NCI-H1417 (cell line): ENCODE measurements around the gene CLNK.

Experiments
- DNase-seq, 3 experiments: peaks; one replicate each; lab custom pipeline; 2025; lab: John Stamatoyannopoulos, UW

The CLNK gene

GRCh38 chr4:10684631-10685030, at the start of gene CLNK:
Gene CLNK, minus strand, starts transcription at chr4:10684768. Its CDS starts 16,899 bp downstream, at chr4:10667869.
- no peak for DNase-seq

GRCh38 chr4:10733481-10734062, 49.0 kb upstream of the CLNK start:
- no peak for DNase-seq

- DNase-seq, result no peak
Observed at GRCh38 chr4:10732914-10733415, 48.4 kb upstream of the CLNK start.

DNA sequence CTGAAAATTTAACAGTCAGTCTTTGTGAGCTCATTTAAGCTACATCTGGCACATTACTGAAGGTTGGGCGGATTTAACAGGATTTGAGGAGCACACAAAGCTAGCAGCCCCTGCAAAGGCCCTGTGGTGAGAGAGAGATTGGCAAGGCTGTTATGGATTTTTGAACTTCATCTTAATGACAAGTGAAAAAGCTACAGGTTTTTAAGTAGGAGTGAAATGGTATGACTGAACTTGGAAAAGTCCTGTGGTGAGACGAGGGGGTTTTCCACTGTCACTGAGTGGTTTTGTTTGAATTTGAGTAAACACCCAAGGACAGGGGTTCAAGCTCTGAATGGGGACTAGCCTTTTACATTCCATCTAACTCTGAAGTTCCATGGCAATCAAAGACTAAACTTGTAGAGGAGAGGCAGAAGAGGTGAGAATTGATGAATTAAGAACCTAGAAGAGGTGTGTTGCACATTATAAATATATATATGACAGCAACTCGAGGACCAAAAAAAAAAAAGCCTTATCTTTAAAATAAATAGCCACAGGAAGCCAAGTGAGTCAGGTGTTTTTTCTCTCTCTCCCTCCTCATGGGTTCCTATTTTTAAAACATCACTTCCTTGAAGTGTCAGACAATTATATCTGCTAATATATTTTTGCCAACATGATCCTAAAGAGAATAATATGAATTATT, 47.8 kb upstream of the CLNK start:
- DNase-seq, result no peak

DNA sequence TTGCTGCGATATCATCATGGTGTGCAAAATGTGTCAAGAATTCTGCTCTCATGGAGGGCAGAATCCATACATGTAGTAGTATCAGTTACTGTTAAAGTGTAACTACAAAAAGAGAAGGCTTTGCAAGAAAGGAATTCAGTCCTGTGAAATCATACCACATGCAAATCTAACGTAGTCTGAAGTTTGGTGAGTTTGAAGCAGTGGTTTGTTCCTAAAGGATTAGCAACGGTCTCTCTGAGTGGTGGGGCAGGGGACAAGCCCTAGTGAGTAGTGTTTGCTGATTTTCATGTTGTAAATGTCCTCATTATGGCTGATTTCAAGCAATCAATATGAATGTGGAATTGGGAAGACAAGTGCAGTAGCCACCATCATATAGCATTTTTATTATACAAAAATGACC, 47.1 kb upstream of the CLNK start:
- no peak for DNase-seq

DNA sequence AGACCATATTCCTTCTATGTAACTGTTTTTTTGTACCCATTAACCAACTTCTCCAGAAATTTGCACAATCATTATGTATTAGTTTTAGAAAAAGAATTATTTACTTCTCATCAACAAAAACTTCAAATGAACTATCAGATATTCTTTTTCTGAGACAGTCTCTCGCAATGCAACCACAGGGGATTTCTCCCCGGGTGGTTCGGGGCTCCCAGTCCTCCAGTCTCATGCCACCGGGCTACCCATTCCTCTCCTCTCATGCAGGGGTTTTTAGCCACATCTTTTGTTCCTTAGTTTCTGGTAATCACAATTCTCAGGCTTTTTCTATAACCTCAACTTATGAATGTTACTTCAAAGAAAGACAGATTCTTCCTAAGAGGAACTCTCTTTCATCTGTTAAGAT, 46.6 kb upstream of the CLNK start:
- DNase-seq, result no peak

GRCh38 chr4:10730590-10730989, 46.0 kb upstream of the CLNK start:
- DNase-seq, result no peak

DNA sequence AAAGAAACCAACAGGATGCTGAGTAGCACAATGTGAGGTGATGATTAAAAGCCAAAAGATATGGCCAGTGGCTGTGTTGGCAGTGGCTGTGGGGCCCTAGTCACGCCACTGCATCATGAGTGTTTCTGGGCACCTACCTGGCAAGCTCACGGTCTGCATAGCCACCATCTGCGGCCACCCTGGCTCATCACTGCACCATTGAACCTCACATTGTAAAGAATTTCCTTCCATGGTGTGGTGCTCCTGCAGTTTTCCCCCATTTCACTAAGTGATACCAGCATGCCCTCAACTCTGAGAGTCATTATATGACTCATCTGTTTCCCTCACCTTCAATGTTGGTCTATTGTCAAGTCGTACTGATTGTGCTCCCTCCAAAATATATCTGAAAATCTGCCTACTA, 45.5 kb upstream of the CLNK start:
- DNase-seq, result no peak

DNA sequence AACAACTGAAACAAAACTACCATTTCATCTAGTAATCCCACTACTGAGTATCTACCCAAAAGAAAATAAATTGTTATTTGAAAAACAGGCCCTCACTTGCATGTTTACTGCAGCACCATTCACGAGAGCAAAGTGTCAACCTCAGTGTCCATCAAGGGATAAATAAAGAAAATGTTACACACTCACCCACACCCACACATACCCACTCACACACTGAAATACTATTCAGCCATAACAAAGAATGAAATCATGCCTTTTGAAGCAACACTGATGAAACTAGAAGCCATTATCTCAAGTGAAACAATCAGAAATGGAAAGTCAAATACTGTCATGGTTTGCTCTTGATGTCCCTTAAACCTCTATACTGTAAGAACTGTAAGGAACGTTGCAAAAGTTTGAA, 44.8 kb upstream of the CLNK start:
- DNase-seq, result no peak

DNA sequence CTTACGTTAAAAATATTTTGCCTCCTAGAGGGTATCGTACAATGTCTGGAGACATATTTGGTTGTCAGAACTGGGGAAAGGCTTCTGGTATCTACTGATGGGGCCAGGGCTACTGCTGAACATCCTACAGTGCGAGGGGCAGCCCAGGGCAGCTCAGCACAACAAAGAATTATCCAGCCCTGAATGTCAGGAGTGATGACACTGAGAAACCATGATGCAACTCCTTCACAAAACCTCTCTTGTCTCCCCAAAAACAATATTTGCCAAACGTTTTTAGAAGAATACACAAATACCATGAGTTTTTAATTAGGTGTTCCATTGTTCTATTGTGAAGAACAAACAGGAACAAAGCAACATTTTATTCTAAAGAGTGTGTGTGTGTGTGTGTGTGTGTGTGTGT, 43.4 kb upstream of the CLNK start:
- DNase-seq, result no peak

DNA sequence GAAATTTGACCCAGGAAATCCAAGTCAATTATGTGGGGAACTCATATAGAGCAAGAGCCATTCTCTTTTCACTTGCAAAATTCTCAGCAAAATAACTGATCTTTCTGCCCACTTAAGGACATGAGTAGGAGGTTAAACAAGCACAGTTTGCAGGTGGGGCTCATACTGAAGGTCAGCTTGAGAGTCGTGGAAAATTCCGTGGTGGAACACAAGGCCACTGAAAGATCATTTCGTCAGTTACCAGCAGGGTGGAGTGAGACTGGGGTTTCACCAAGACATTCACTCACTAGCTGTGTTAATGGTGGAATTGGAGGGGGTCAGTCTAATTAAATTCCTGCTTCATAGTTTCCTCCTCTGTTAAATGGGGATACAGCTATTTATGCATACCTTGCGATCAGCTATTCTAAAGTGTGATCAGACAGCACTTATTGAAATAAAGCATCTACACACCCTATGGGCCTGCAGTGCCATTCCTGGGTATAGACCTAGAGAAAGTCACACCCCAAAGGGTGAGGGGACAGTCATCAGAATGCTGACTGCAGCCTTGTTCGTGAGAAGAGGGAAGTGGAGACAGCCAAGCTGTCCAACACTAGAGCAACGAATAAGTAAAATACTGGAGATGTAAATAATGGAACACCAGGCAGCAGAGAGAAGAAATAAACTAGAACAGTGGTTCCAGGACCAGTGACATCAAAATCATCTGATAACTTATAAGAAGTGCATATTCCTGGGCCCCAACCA, 42.7 kb upstream of the CLNK start:
- peak in 1 of 3 experiments; percentile 38 for DNase-seq

DNA sequence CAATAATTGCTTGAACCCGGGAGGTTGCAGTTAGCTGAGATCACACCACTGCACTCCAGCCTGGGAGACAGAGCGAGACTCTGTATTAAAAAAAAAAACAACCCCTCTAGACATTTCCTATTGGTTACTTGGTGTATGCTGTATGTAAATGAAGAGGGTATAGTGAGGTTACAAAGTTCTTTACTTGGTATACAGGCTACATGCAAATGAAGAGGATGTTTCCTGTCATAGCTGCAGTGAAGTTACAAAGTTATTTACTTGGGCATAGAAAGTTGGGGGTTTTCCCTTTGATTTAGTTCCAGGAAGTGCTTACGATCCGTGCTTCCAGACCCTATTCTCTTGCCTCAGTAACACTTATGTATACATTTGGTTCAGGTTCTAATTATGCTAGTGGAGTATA, 38.4 kb upstream of the CLNK start:
- no peak for DNase-seq

- DNase-seq, result peak; percentile 13 to 79 (median 26)
Observed at GRCh38 chr4:10721616-10722015, 37.0 kb upstream of the CLNK start.

DNA sequence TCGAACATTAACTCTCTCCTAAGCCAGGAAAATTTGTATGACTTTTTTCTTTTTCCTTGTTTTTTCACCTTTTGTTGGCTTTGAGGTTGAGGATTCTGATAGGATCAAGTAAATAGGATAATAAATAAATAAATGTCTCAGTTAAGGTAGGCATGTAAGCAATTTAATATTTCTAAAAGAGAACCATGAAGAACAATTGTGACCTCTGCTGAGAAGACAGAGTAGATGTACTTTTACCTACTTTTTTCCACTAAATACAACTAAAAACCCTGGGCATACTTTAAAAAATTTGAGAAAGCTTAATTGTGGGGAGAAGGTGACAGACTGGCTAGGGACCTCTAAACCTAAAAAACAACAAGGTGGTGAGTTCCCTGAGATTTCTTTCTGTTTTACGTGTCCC, 31.6 kb upstream of the CLNK start:
- no peak for DNase-seq

DNA sequence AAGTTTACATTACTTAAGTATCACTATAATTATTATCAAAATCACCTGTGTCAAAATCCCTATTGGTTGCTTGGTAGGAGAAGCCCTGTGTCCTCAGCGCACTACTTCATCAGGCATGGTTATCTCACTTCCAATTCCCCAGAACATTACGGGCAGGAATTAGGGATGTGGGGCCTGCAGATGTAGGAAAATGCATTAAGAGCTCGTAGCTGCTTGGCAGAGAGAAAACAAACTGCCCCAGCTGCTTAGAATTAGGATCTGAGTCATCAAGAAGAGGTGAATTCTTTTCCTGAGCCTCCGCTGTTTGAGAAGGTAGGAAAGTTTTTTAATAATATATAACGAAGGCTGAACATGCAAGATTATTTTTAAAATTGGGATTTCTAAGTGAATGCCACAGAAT, 31.1 kb upstream of the CLNK start:
- peak in 1 of 3 experiments; percentile 3 for DNase-seq

GRCh38 chr4:10715135-10715534, 30.6 kb upstream of the CLNK start:
- DNase-seq, result peak in 2 of 3 experiments; percentile 10 to 27

DNA sequence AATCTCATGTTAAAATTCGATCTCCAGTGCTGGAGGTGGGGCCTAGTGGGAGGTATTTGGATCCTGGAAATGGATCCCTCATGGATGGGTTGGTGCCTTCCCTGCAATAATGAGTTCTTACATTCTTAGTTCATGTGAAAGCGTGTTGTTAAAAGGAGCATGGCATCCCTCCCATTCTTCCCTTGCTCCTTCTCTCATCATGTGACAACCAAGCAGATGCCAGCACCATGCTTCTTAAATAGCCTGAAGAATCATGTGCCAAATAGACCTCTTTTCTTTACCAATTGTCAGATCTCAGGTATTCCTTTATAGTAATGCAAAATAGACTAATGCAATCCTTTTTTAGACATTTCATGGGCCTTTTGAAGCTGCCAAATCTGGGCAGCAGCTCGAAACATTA, 29.0 kb upstream of the CLNK start:
- DNase-seq, result no peak

GRCh38 chr4:10706236-10706635, 21.7 kb upstream of the CLNK start:
- DNase-seq, result no peak

DNA sequence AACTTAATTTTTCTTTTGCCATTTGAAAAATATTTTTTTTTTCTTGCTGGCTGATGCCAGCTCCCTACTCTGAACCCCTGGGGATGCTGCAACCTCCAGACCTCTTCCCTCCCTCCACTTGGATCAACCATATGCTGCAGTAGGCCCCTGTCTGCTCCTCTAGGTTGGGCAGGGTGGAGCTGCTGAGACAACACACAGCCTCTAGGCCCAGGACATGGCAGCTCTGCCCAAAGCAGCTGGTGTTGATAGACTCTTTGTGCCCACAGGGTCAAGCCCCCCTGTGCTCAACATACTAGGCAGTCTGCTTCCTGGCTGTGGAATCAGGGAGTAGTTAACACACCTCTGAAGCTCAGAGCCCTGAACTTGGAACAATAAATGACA, 19.9 kb upstream of the CLNK start:
- DNase-seq, result no peak

DNA sequence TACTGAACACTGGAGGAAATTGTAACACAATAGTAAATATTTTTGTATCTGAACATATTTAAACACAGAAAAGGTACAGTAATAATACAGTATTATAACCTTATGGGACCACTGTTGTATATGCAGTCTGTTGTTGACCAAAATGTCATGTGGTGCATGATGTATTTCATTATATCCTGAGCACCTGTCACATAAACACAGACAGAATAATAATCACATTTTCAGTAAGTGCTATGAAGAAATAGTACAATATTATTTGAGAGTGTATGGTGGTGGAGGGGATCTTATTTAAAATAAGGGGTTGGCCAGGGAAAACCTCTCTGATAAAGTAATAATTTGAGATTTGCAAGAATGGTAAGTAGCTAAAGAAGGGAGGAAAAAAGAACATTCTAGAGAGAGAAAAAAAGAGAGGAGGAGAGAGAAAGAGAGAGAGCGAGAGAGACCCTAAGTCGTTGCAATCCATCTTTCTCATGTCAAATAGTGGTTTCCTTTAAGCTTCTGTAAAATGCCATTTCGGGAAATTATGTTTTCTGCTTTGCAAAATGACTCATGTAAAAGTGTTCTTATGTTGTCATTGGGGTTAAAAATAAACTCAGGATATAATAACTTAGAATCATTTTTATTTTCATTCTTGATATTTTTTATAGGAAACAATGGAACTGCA, 19.3 kb upstream of the CLNK start:
- DNase-seq, result peak in 1 of 3 experiments; percentile 14

- DNase-seq, result no peak
Observed at GRCh38 chr4:10703156-10703555, 18.6 kb upstream of the CLNK start.

- DNase-seq, result no peak
Observed at GRCh38 chr4:10701702-10702460, 17.3 kb upstream of the CLNK start.
